Fibroblast of the aortic adventitia (primary cell): Measurements from ENCODE around the gene RPL36AL. TPM values are rescaled to one million over a fixed set of nuclear protein-coding genes. Genes with fewer than 3 reads are reported as not detected.

Experiments
- DNase-seq: peaks from one replicate; pipeline ENCODE4 v3.0.0-alpha.2; 2010; ENCODE audit warnings: low read depth
- H3K4me3 ChIP-seq: 2 replicates; pipeline ENCODE4 v1.5.1; 2011; ENCODE audit warnings: low read depth, mild to moderate bottlenecking, control low read depth, low read length, moderate library complexity
- CTCF ChIP-seq: IDR thresholded peaks from 2 replicates; pipeline ENCODE4 v1.5.1; 2011; ENCODE audit warnings: mild to moderate bottlenecking, low read length, control low read depth, inconsistent platforms; ENCODE audit not compliant: insufficient read depth
- total RNA-seq: library from RNA; depleted of rRNA; stranded (reverse); fragments of >200 nt; gene quantifications from 2 replicates; pipeline ENCODE4 v1.2.3, GENCODE V29; 2012; ENCODE audit warnings: low replicate concordance

The RPL36AL gene
- total RNA-seq, 1 donor, result 180 TPM

- H3K4me3 ChIP-seq, result no peak overlapping the region
- TF ChIP-seq CTCF, result no peak
- DNase-seq, result no peak
Measured at GRCh38 chr14:49641697-49642129, 21.3 kb upstream of the RPL36AL start.

- TF ChIP-seq CTCF, result no peak
- no peak for DNase-seq
- H3K4me3 ChIP-seq, result no peak overlapping the region
Measured at GRCh38 chr14:49640540-49641417, 20.4 kb upstream of the RPL36AL start.

GRCh38 chr14:49637534-49638078, 17.2 kb upstream of the RPL36AL start:
- no peak for TF ChIP-seq CTCF
- no peak for DNase-seq

GRCh38 chr14:49636866-49637265, 16.4 kb upstream of the RPL36AL start:
- no peak for TF ChIP-seq CTCF
- DNase-seq, result peak; percentile 39
- no peak overlapping the region for H3K4me3 ChIP-seq

More at GRCh38 chr14:49637534-49638078, 17.2 kb upstream of the RPL36AL start:
- H3K4me3 ChIP-seq, result no peak overlapping the region

GRCh38 chr14:49634547-49635334, 14.3 kb upstream of the RPL36AL start, which contains the start of gene DNAAF2:
Gene DNAAF2, minus strand, starts transcription at chr14:49635244. Its CDS starts 95 bp downstream, at chr14:49635149.
- no peak for TF ChIP-seq CTCF
- peak; percentile 65 for DNase-seq
- peak within 1 kb of the TSS; percentile 95 for H3K4me3 ChIP-seq

GRCh38 chr14:49633640-49634546, 13.5 kb upstream of the RPL36AL start:
- peak overlapping the region; percentile 95 for H3K4me3 ChIP-seq
- peak; percentile 58 for TF ChIP-seq CTCF
- peak; percentile 93 for DNase-seq
